GM21529 (cell line): ENCODE data around the gene ZNF205.
"Not testable (repeated sequence)": the region's sequence is repeated elsewhere in the genome, so short reads cannot be mapped to it uniquely, and the experiment has no call there.

ENCODE experiments used
- ATAC-seq: cut with Tn5 transposase; IDR thresholded peaks from one replicate; pipeline ENCODE4 v1.9.1; 2021; ENCODE audit not compliant: unreplicated experiment

The ZNF205 gene

GRCh38 chr16:3112058-3112880 is at the start of gene ZNF205:
Gene ZNF205, plus strand, starts transcription at chr16:3112586. Its CDS starts 845 bp downstream, at chr16:3113431.
- no peak for ATAC-seq

- ATAC-seq = no peak
Measured at GRCh38 chr16:3063625-3064386, 48.6 kb upstream of the ZNF205 start.

GRCh38 chr16:3065069-3065741 is 47.2 kb upstream of the ZNF205 start, which contains the start of gene IL32:
Gene IL32, plus strand, starts transcription at chr16:3065640. Its CDS starts 172 bp downstream, at chr16:3065812.
- ATAC-seq = no peak

- no peak for ATAC-seq
Measured at GRCh38 chr16:3065742-3066439, 46.5 kb upstream of the ZNF205 start.

- ATAC-seq = no peak
Measured at GRCh38 chr16:3066440-3066748, 46.0 kb upstream of the ZNF205 start.

- no peak for ATAC-seq
Measured at GRCh38 chr16:3068487-3068886, 43.9 kb upstream of the ZNF205 start.

GRCh38 chr16:3069146-3069545 is 43.2 kb upstream of the ZNF205 start:
- ATAC-seq = not testable (repeated sequence)

GRCh38 chr16:3070608-3071111 is 41.7 kb upstream of the ZNF205 start:
- ATAC-seq = no peak

GRCh38 chr16:3071655-3072054 is 40.7 kb upstream of the ZNF205 start:
- ATAC-seq = no peak

GRCh38 chr16:3072148-3072547 is 40.2 kb upstream of the ZNF205 start:
- ATAC-seq = not testable (repeated sequence)

- not testable (repeated sequence) for ATAC-seq
Measured at GRCh38 chr16:3072576-3073263, 39.7 kb upstream of the ZNF205 start.

GRCh38 chr16:3073448-3073847 is 38.9 kb upstream of the ZNF205 start:
- no peak for ATAC-seq

GRCh38 chr16:3074860-3075522 is 37.4 kb upstream of the ZNF205 start:
- ATAC-seq = peak; percentile 61

- no peak for ATAC-seq
Measured at GRCh38 chr16:3075523-3075915, 36.9 kb upstream of the ZNF205 start.

- ATAC-seq = not testable (repeated sequence)
Measured at GRCh38 chr16:3075946-3076345, 36.4 kb upstream of the ZNF205 start.

GRCh38 chr16:3076577-3076976 is 35.8 kb upstream of the ZNF205 start:
- ATAC-seq = no peak

GRCh38 chr16:3080024-3080423 is 32.4 kb upstream of the ZNF205 start:
- ATAC-seq = no peak

- not testable (repeated sequence) for ATAC-seq
Measured at GRCh38 chr16:3081957-3082356, 30.4 kb upstream of the ZNF205 start.

GRCh38 chr16:3083408-3083807 is 29.0 kb upstream of the ZNF205 start:
- not testable (repeated sequence) for ATAC-seq

- ATAC-seq = no peak
Measured at GRCh38 chr16:3084491-3084890, 27.9 kb upstream of the ZNF205 start.
